ENCODE results near the gene CIB1.
"Not testable (repeated sequence)": the region's sequence is repeated elsewhere in the genome, so short reads cannot be mapped to it uniquely, and the experiment has no call there.

Gene CIB1

DNA sequence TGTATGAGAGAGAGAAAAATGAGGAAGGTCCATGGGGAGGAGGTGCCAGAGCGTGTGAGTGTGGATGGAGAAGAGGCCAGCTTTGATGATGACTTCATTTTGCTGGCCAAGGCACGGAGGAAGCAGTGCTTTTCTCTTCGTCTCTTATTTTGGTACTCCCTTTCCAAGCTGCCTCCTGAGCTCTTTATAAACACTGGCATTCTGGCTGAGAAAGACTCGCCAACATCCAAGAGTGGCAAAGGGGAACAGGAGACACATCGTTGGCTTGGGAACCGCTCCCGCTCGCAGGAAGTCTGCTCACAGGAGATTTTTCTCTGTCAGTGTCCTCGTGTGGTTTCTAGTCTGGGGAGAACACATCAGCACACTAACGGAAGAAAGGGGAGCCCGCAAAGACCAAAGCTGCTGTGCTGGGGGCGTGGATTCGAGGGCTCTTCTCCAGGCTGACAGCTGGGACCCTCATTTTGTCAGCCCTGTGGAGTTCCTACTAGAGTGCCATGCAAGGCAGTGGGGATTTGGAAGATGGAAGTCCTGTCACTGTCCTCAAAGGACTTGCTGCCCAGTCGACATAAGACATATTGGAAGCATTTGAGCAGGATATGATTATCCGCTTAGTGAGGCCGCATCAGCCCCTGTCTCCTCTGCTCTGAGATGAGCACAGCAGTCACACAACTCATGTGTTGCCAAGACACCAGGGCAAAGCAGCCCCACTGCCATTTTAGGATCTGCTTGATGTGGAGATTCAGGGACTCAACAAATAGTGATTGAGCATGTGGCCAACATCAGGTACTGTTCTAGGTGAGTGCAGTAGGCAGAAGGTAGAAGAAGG, 40.6 kb downstream of the CIB1 start:
- DNase-seq (ENCODE audit: low read depth in 2 of 2) = no peak

- no peak for DNase-seq (ENCODE audit: low read depth in 2 of 2)
Observed at GRCh38 chr15:90191794-90192509, 41.8 kb downstream of the CIB1 start.

DNA sequence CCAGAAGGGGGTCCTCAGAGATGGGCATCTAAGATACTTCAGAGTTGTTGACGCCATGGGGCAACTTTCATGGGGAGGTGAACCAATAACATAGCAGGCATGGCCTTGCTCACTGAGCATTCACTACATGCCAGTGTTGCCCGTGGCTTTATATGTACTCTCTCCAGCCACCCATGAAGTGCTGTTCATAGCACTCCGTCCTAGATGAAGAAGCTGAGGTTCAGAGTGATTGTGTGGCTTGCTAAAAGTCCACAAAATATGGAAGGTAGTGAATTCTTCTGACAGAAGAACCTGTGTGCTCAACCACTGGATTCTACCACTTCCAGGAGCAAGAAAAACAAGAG, 42.4 kb downstream of the CIB1 start:
- DNase-seq (ENCODE audit: low read depth in 2 of 2) = no peak

DNA sequence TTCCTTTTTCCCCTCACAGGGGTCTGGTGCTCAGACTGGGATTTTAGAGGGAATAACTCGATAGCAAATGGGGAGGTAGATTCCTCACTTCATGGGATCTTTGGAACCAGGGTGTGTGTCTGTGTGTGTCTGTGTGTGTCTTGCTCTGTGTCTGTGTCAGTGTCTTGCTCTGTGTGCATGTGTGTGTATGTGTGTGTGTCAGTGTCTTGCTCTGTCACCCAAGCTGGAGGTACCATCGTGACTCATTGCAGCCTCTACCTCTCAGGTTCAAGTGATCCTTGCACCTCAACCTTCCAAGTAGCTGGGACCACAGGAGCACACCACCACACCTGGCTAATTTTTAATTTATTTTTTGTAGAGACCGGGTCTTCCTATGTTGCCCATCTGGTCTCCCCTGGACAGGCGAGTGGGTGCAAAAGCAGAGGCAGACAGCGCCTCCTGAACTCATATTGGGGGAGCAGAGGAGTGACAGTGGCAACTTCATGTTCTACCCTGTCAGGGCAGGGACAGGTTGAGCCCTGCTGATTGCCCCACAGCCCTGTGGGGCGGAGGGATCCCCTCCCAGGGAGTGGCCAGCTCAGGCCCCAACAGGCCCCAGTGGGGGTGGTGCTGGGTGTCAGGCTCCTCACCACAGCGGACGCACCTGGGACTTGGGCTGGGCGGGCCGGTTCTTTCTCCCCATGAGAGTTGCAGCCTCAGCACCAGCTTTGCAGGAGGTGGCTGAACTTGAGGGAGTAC, 43.0 kb downstream of the CIB1 start:
- no peak for DNase-seq (ENCODE audit: low read depth in 2 of 2)

DNA sequence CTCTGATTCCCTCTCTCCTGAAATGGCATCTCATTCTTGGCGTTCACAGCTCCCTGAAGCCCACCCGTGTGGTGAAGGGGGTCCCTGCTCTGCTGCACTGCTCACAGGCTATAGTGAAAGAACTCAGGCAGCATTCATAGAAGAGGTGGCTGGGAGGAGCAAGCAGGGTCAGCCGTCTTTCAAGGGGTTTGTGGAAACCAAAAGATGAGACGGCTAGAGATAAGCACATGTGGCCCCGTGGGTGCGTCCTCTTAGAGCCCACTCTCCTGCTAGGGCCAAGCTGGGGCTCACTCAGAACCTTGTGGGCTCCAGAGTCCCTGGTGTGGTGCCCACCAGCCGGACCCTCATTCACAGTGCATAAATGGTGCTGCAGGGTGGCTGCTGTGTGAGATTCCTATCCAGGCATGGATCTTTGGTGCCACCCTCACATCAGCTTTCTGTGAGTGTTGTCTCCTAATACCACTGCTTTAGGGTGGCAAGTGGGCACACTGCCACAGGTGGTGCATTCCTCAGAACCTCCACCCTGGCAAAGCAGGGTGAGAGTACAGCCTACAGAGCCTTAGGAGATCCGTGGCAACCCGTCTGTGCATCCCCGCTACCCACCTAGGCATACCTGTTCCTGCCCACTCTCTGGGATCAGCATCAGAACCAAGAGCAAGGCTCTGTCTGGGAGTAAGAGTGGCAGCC, 43.8 kb downstream of the CIB1 start:
- DNase-seq (ENCODE audit: low read depth in 2 of 2) = no peak

- DNase-seq (ENCODE audit: low read depth in 2 of 2) = no peak
Observed at GRCh38 chr15:90188914-90189748, 44.6 kb downstream of the CIB1 start.

- DNase-seq (ENCODE audit: low read depth in 2 of 2) = not testable (repeated sequence)
Observed at GRCh38 chr15:90188065-90188464, 45.7 kb downstream of the CIB1 start.

GRCh38 chr15:90187257-90187868, 46.4 kb downstream of the CIB1 start:
- no peak for DNase-seq (ENCODE audit: low read depth in 2 of 2)

GRCh38 chr15:90184786-90185704, 48.7 kb downstream of the CIB1 start:
- no peak for DNase-seq (ENCODE audit: low read depth in 2 of 2)

DNA sequence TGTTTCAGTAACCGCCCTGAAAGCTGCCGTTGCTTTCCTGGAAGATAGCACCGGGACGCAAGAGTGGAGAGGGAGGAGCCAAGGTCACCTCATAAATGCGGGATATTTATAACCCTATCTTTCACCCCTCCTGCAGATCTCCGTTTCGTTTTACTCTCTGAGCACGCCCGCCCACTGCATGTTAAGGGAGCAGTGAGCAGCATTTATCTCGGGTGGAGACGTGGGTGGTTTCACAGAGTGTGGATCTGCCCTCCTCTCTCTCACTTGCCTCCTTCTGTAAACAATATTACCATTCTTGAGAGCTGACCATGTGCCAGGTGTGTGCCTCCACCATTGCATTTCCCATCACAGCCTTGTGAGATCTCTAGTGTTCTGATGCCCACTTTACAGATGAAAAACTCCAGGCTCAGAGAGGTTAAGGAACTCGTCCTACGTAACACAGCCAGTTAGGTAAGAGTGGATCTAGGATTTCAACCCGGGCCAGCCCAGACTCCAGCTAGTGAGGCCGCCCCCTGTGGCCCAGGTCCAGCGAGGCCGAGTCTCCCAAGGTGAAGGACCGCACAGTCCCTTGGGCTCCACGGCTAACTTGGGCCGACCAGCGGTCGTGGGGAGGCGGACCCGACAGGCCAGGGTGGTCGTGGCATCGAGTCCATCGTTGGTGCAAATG, 49.5 kb downstream of the CIB1 start:
- DNase-seq (ENCODE audit: low read depth in 2 of 2) = no peak

GRCh38 chr15:90181776-90182175, 52.0 kb downstream of the CIB1 start:
- DNase-seq (ENCODE audit: low read depth in 2 of 2) = no peak

Measured in stimulated activated CD4-positive, alpha-beta T cell treated with anti-CD3 and anti-CD28 coated beads, Interleukin-1b, Interleukin-23, amount 100 ng/mL, for 1 hour (primary cell).